ENCODE measurements around the gene RNU6-1.

DNA sequence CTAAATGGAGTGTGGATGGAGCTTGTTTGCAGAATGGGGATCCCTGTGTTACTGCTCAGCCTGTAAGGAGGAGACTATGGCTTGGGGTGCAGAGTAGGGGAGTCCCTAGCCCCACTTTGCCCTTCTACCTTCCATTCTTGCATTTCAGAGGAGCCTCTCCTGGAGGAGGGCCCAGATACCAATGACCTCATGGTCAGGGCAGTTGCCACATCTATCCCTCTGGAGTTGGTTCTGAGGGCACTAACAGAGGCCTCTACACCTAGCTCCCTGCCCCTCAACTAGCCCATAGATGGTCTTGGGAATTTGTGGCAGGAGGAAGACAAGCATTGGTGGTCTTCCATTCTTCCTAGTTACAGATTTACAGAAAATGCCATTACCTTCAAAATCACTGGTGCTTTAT is 8.5 kb downstream of the RNU6-1 start:
- TF ChIP-seq EZH2 (IDR thresholded peaks at IDR 0.05; ENCODE audit: insufficient read depth, poor library complexity, severe bottlenecking) = no peak
- no peak for TF ChIP-seq EZH2phosphoT487 (IDR thresholded peaks at IDR 0.05; ENCODE audit: insufficient read depth, low read depth)
